VCaP (cell line): ENCODE results near the gene GSTT2B.
"Not testable (repeated sequence)": the region's sequence is repeated elsewhere in the genome, so short reads cannot be mapped to it uniquely, and the experiment has no call there.

Experiments used
- H3K27ac ChIP-seq: fragments of 450-650 bp; 2 replicates; pipeline ENCODE4 v1.5.1; 2017
- TF ChIP-seq, protein P1 (sequence below): fragments of 450-650 bp; conservative IDR thresholded peaks from 2 replicates; pipeline ENCODE4 v1.5.1; 2017; ENCODE audit warnings: mild to moderate bottlenecking, moderate library complexity

GSTT2B gene

DNA sequence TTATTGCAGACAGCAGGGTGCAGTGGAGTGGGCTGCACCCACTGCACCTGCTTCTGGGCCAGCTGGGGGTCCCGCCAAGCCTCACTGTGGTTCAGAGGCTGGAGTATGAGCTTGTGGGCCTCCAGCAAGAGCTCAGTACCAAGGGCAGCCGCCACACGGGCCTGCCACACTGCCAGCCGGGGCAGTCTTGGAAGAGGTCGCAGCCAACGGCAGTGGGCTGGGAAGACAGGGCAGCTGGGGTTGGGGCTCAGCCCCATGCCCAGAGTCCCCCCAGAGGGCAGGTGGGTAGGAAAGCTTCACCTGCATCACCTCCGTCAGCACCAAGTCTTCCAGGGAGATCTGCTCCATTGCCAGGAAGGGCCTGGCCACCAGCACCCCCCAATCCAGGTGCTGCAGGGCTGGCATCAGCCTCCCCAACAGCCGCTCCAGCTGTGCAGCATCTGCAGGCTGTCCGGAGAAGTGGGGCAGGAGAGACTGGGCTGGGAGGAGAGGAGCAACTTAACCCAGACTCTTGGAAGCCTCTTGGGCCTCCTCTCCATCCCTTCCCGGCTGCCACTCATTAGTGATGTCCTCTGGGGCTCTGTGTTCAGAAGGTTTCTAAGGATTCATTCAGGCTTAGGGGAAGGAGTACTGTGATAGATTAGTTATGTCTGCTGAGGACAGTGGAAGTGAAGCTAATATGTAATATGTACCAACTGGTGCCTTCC lies 45.4 kb upstream of the GSTT2B start:
- TF ChIP-seq, protein P1, sequence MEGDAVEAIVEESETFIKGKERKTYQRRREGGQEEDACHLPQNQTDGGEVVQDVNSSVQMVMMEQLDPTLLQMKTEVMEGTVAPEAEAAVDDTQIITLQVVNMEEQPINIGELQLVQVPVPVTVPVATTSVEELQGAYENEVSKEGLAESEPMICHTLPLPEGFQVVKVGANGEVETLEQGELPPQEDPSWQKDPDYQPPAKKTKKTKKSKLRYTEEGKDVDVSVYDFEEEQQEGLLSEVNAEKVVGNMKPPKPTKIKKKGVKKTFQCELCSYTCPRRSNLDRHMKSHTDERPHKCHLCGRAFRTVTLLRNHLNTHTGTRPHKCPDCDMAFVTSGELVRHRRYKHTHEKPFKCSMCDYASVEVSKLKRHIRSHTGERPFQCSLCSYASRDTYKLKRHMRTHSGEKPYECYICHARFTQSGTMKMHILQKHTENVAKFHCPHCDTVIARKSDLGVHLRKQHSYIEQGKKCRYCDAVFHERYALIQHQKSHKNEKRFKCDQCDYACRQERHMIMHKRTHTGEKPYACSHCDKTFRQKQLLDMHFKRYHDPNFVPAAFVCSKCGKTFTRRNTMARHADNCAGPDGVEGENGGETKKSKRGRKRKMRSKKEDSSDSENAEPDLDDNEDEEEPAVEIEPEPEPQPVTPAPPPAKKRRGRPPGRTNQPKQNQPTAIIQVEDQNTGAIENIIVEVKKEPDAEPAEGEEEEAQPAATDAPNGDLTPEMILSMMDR, result no peak
- no peak overlapping the region for H3K27ac ChIP-seq

GRCh38 chr22:24005201-24005600 lies 44.2 kb upstream of the GSTT2B start, which contains the start of gene GSTT4:
Gene GSTT4, minus strand, starts transcription at chr22:24005453. Its CDS starts 97 bp downstream, at chr22:24005356.
- no peak within 1 kb of the TSS; the same call in 1 of the 2 replicates for H3K27ac ChIP-seq
- TF ChIP-seq, protein P1, result no peak

- TF ChIP-seq, protein P1, result no peak
- no peak overlapping the region for H3K27ac ChIP-seq
Observed at GRCh38 chr22:24003887-24004286, 42.9 kb upstream of the GSTT2B start.

- TF ChIP-seq, protein P1, result no peak
- H3K27ac ChIP-seq, result no peak overlapping the region
Observed at GRCh38 chr22:24002851-24003250, 41.9 kb upstream of the GSTT2B start.

DNA sequence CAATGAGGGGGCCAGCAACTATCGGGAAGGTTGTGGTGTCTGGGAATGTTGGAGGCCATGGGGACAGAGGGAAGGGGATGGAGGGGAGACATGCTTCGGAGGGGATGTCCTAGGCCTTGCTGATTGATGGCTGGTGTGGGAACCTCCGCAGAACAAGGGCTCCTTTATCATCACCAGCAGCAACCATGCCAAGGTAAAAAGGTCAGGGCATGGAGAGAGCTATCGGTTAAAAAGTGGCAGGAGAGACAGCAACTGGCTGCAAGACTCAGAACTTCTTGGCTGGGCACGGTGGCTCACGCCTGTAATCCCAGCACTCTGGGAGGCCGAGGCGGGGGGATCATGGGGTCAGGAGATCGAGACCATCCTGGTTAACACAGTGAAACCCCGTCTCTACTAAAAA lies 41.3 kb upstream of the GSTT2B start:
- no peak overlapping the region for H3K27ac ChIP-seq
- TF ChIP-seq, protein P1, result no peak

DNA sequence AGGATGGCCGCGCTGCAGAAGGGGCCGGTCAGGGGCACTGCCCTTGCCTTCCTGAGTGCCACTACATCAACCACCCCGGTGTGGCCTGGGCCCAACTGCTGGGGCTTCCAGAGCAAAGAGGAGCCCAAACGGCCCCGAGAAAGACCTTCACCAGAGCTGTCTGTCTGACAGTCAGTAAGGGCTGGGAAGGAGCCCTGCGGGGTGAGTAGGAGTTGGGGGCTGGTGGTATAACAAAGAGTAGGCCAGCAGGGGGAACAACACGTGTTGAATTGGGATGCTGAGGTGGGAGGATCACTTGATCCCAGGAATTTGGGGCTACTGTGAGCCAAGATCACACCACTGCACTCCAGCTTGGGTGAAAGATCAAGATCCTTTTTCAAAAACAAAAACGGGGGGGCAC lies 40.3 kb upstream of the GSTT2B start:
- TF ChIP-seq, protein P1, result no peak
- no peak overlapping the region for H3K27ac ChIP-seq

DNA sequence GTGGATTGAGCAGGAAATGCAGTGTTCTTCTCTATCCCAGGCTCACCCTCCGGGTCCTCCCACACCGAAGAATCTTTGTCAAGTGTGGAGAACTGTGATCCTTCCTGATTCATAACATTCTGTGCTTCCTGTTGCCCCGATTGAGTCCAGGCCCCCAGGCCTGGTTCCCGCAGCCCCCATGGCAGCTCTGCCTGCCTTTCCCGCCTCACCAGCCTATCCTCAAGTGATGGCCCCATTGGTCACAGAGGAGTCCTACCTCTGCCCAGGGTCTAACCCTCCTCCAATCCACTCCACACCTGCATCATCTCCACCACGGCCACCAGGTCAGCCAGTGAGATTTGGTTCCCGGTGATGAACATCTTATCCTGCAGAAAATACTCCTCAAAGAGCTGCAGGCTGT lies 38.8 kb upstream of the GSTT2B start:
- H3K27ac ChIP-seq, result not testable (repeated sequence)

GRCh38 chr22:23997092-23997491 lies 36.1 kb upstream of the GSTT2B start:
- TF ChIP-seq, protein P1, result no peak
- no peak overlapping the region for H3K27ac ChIP-seq

GRCh38 chr22:23993581-23994177 lies 32.7 kb upstream of the GSTT2B start:
- H3K27ac ChIP-seq, result not testable (repeated sequence)

DNA sequence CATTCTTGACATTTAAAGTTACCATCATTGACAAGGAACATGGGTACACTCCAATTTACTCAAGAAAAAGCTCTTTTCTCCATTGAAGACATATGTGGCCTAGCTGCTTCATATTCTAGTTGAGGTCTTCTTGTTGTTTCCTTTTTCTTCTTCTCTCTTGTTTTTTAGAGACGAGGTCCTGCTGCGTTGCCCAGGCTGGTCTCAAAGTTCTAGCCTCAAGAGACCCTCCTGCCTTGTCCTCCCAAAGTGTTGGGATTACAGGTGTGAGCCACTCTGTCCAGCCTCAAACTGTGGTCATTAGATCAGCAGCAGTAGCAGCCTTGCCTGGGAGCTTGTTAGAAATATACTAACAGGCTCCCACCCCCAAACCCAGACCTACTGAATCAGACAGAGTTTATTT lies 32.1 kb upstream of the GSTT2B start:
- H3K27ac ChIP-seq, result not testable (repeated sequence)

DNA sequence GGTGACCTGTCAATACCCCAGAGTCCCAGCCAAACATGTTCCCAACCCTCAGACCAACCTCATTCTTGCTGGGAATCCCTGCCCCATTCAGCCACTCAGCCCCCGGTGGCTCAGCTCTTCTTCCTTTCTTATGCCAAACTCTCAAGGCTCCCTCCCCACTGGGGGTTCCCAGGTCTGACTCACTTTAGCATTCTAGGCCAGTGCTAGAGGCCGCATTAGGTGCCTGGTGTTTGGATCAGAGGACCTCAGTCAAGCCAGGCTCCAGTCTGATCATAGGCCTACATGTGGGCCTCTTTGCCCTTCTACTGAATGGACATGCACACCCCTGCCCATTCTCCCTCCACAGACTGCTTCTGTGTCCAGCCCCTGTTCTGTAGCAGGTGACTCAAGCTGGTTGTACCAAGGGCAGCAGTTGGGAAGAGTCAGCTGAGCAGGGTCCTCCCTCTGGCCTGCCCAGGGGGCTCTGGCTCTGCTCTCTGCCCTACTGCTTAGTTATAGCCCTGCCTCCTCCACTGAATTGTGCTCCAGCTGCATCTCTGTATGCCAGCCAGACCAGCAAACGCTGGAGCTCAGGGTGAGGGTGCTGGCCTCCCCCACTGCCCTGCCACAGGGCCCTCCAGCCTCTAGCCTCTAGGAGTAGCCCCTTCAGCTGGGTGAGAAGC lies 28.7 kb upstream of the GSTT2B start:
- not testable (repeated sequence) for H3K27ac ChIP-seq
